Measurements from ENCODE around the gene MMP10.

The MMP10 gene

GRCh38 chr11:102800767-102801166 lies 20.3 kb upstream of the MMP10 start (continued):
- TF ChIP-seq ZNF211 (tag by site-specific recombination; IDR thresholded peaks at IDR 0.05; ENCODE audit: low read depth) (no peak), ZSCAN4 (tag by site-specific recombination; IDR thresholded peaks at IDR 0.05) (no peak), ZNF626 (tag by site-specific recombination; IDR thresholded peaks at IDR 0.05) (no peak), ZNF596 (tag by site-specific recombination; IDR thresholded peaks at IDR 0.05) (no peak), ZNF423 (tag by site-specific recombination; IDR thresholded peaks at IDR 0.05) (no peak), ZNF707 (tag by site-specific recombination; IDR thresholded peaks at IDR 0.05) (no peak)

- Histone ChIP-seq H3K27ac (ENCODE audit: extremely low read depth, low read depth, low read length) (no peak overlapping the region), H3K4me3 (ENCODE audit: low read depth, low read length) (no peak overlapping the region), H3K4me1 (ENCODE audit: control insufficient read depth, insufficient read depth, low read length) (no peaks in the 10 kb centered on the region), H3K36me3 (ENCODE audit: control insufficient read depth in 2 of 2, insufficient read depth in 1 of 2, low read length in 2 of 2) (no peaks in the 10 kb centered on the region), H3K9me3 (ENCODE audit: control insufficient read depth, insufficient read depth, low read depth, low read length) (no peaks in the 10 kb centered on the region)
- ChIA-PET POLR2A (no interaction called here), CTCF (no interaction called here)
- TF ChIP-seq ZBTB7A (tag by site-specific recombination; IDR thresholded peaks at IDR 0.05; ENCODE audit: low read depth) (no peak), ZNF274 (IDR thresholded peaks at IDR 0.05; ENCODE audit: low read length) (no peak), ZNF274 (tag by site-specific recombination; IDR thresholded peaks at IDR 0.05; ENCODE audit: borderline replicate concordance) (no peak), GLI2 (tag by site-specific recombination; IDR thresholded peaks at IDR 0.05; ENCODE audit: borderline replicate concordance, low read depth) (no peak), ZNF670 (tag by site-specific recombination; IDR thresholded peaks at IDR 0.05; ENCODE audit: low read depth) (no peak), ZNF624 (tag by site-specific recombination; IDR thresholded peaks at IDR 0.05) (no peak), PRDM6 (tag by site-specific recombination; IDR thresholded peaks at IDR 0.05) (no peak), SETDB1 (IDR thresholded peaks at IDR 0.05; ENCODE audit: insufficient read length, low read length) (no peak), ZNF558 (tag by site-specific recombination; IDR thresholded peaks at IDR 0.05) (no peak), ZNF37A (tag by site-specific recombination; IDR thresholded peaks at IDR 0.05) (no peak)
Observed at GRCh38 chr11:102799681-102800340, 19.4 kb upstream of the MMP10 start.

GRCh38 chr11:102798012-102798746 lies 17.8 kb upstream of the MMP10 start, which contains the start of gene MMP1:
Gene MMP1 (minus strand): TSS chr11:102798160. CDS start chr11:102798092, 68 bp downstream.
- POLR2A ChIA-PET: no interaction called here
- no peak within 1 kb of the TSS for H3K27ac ChIP-seq (ENCODE audit: extremely low read depth, low read depth, low read length)
- no peak for TF ChIP-seq ZNF148 (tag by site-specific recombination; IDR thresholded peaks at IDR 0.05; ENCODE audit: borderline replicate concordance)
- TF ChIP-seq PRDM1 (tag by site-specific recombination; IDR thresholded peaks at IDR 0.05): no peak
- no peak for TF ChIP-seq ZNF704 (tag by site-specific recombination; IDR thresholded peaks at IDR 0.05)
- no peak for TF ChIP-seq ZNF558 (tag by site-specific recombination; IDR thresholded peaks at IDR 0.05)
- TF ChIP-seq ZNF184 (tag by site-specific recombination; IDR thresholded peaks at IDR 0.05): no peak
- no peak for TF ChIP-seq ZNF747 (tag by site-specific recombination; IDR thresholded peaks at IDR 0.05)
- TF ChIP-seq ZNF169 (tag by site-specific recombination; IDR thresholded peaks at IDR 0.05): no peak
- no peak for TF ChIP-seq ZBTB21 (tag by site-specific recombination; IDR thresholded peaks at IDR 0.05)

More at GRCh38 chr11:102798012-102798746, 17.8 kb upstream of the MMP10 start, which contains the start of gene MMP1:
- CTCF ChIA-PET: interaction anchor here (1.0 kb wide), 1 partner anchor 13 kb away, joined by 3 read pairs; no protein-coding TSS in a partner anchor
- no peaks in the 10 kb centered on the region for H3K4me1 ChIP-seq (ENCODE audit: control insufficient read depth, insufficient read depth, low read length)
- H3K4me3 ChIP-seq (ENCODE audit: low read depth, low read length): no peak within 1 kb of the TSS
- H3K36me3 ChIP-seq (ENCODE audit: control insufficient read depth in 2 of 2, insufficient read depth in 1 of 2, low read length in 2 of 2): no peaks in the 10 kb centered on the region
- no peaks in the 10 kb centered on the region for H3K9me3 ChIP-seq (ENCODE audit: control insufficient read depth, insufficient read depth, low read depth, low read length)
